Measurements from ENCODE around the gene GOLGA2.

Gene GOLGA2

DNA sequence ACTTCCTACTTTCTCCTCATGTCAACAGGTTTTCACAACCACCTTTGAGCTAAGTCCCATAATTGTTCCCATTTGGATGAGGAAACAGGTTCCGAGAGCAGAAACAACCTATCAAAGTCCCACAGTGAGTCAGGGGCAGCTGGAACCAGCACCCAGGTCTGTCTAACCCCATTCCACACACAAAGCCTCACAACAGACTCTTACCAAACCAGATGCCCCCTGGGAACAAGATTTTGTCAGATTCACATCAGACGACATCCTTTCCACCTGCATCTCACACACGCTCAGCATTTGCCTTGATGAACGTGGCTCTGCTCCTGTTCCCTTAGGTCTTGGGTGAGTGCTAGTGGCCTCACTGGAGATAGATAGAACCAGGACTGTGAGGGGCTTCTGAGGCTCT lies 17.3 kb upstream of the GOLGA2 start:
- DNase-seq (ENCODE audit: low read depth) = no peak
- H3K4me3 ChIP-seq (ENCODE audit: low read length) = no peak overlapping the region
- TF ChIP-seq, protein P1, sequence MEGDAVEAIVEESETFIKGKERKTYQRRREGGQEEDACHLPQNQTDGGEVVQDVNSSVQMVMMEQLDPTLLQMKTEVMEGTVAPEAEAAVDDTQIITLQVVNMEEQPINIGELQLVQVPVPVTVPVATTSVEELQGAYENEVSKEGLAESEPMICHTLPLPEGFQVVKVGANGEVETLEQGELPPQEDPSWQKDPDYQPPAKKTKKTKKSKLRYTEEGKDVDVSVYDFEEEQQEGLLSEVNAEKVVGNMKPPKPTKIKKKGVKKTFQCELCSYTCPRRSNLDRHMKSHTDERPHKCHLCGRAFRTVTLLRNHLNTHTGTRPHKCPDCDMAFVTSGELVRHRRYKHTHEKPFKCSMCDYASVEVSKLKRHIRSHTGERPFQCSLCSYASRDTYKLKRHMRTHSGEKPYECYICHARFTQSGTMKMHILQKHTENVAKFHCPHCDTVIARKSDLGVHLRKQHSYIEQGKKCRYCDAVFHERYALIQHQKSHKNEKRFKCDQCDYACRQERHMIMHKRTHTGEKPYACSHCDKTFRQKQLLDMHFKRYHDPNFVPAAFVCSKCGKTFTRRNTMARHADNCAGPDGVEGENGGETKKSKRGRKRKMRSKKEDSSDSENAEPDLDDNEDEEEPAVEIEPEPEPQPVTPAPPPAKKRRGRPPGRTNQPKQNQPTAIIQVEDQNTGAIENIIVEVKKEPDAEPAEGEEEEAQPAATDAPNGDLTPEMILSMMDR (conservative IDR thresholded peaks at IDR 0.05; ENCODE audit: low read length) = no peak

DNA sequence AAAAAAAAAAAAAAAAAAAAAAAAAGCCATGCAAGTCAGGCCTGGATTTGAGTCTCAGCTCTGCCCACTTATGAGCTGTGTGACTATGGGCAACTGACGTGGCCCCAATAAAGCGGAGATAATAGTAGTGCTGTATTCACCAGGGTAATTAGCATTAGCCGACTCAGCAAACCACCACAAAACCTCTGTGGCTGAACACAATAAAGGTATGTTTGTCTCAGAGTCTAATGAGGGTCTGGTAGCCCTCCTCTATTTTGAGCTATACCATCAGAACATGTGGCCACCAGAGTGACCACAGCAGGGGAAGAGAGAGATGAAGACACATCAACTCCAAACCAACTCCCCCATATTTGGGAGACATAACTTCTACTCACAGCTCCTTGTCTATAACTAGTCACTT lies 16.2 kb upstream of the GOLGA2 start:
- TF ChIP-seq, protein P1 (conservative IDR thresholded peaks at IDR 0.05; ENCODE audit: low read length) = no peak
- DNase-seq (ENCODE audit: low read depth) = no peak
- no peak overlapping the region for H3K4me3 ChIP-seq (ENCODE audit: low read length)

DNA sequence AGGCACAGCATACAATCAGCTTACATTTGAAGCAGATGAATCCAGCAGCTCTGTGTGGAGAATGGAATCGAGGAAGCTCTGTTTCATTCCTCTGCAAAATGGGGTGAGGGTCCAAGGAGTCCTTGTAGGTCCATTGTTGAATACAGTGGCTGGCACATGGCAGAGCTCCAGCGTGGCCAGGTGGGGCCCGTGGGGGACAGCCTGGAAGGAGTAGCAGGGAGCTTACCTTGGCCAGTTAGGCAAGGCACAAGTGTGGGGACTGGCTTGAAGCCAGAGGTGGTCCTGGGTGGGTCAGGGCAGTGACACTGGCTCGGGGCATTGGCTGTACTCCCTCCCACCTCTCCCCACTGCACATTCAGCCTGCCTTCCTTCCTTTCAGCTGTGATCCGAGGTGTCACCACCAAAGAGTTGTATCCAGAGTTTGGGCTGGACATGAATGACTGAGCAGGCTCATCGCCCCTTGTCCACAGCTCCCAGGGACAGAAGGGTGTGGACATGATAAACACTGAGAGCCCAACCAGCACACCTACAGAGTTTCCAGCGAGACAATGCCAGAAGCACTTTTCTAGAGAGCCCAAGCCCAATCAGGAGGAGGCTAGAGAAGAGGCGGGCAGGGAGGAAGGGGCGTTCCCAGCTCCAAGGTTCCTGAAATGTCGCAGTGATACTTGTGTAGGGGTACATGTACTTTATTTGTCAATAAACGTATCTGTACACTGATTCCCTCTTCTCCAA lies 12.6 kb upstream of the GOLGA2 start:
- DNase-seq (ENCODE audit: low read depth) = no peak
- no peak overlapping the region for H3K4me3 ChIP-seq (ENCODE audit: low read length)
- TF ChIP-seq, protein P1 (conservative IDR thresholded peaks at IDR 0.05; ENCODE audit: low read length) = no peak

DNA sequence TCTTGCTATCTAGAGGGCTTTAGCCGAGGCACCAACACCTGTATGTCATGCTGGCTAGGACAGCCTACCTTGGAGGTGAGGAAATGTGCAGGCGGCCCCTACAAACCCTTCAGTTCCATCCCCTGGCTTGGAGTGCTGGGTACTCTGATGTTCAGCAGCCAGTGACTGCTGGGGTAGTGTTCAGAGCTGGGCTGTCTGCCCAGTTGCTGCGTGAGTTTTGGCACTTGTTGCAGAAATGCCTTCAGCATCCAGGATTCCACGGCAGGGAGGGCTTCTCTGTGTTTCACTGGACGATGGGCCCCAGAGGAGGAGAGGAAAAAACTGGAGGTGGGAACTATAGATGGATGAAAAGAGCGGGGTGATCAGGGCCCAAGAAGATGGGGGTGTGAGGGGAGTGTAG lies 10.6 kb upstream of the GOLGA2 start:
- TF ChIP-seq, protein P1 (conservative IDR thresholded peaks at IDR 0.05; ENCODE audit: low read length) = no peak
- DNase-seq (ENCODE audit: low read depth) = peak; percentile 36
- H3K4me3 ChIP-seq (ENCODE audit: low read length) = no peak overlapping the region

DNA sequence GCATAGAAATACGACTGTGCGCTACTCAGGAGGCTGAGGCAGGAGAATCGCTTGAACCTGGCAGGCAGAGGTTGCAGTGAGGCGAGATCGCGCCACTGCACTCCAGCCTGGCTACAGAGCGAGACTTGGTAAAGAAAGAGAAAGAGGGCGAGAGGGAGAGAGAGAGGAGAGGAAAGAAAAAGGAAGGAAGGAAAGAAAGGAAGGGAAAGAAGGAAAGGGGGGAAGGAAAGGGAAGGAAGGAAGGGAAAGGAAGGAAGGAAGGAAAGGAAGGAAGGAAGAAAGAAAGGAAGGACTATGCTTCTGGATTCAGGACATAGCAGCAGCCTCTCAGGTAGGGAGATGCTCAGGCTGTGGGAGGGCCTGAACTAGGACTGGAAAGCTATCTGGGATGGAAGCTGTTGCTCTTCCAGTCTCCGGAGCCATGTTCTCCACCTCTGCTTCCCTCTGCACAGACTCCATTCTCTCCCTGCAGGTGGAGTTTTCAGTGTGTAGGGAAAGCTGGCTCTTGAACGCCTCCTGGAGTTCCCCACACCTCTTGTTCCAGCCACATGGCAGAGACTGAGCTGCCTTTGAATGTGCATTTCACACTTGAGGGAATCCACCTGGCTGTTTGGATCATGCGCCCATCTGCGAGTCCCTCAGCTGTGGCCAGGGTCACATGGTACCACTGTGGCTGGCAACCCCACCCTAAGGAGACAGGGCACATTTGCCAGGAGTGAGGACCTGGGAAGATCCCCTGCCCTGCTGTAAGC lies 9.4 kb upstream of the GOLGA2 start:
- no peak for DNase-seq (ENCODE audit: low read depth)
- TF ChIP-seq, protein P1 (conservative IDR thresholded peaks at IDR 0.05; ENCODE audit: low read length) = no peak

DNA sequence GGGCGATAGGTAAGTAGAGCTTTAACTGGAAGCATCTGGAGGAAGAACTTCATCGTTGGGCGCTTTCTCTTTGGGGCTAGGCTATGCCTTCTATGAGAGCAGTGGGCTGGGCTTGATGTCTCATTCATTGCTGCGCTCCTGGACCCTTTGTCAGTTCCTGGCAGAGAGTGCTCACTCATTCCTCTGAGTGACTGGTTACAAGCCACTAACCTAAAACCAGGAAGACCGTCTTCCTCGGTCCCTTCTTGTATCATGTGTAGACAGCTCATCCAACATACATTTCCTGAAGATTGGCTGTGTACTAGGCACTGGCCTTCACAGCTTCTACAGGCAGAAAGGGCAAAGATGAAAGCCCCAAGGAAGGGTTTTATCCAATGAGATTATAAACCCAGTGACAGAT lies 6.7 kb upstream of the GOLGA2 start:
- TF ChIP-seq, protein P1 (conservative IDR thresholded peaks at IDR 0.05; ENCODE audit: low read length) = no peak
- peak; percentile 62 for DNase-seq (ENCODE audit: low read depth)
- H3K4me3 ChIP-seq (ENCODE audit: low read length) = no peak overlapping the region

More for the DNA sequence above, 9.4 kb upstream of the GOLGA2 start:
- H3K4me3 ChIP-seq (ENCODE audit: low read length) = no peak overlapping the region
